HepG2 (cell line): ENCODE measurements around the gene TALDO1. TPM values are rescaled to one million over a fixed set of nuclear protein-coding genes. Genes with fewer than 3 reads are reported as not detected.

ENCODE experiments used
- AHDC1 ChIP-seq: sonication (generic); formaldehyde crosslinking; IDR thresholded peaks from 2 replicates; pipeline ENCODE4 v1.5.1; 2020; ENCODE audit warnings: mild to moderate bottlenecking, missing genetic modification reagents, borderline replicate concordance
- BRCA1 ChIP-seq: sonication (generic); formaldehyde crosslinking; IDR thresholded peaks from 2 replicates; pipeline ENCODE4 v1.4.0; 2020; ENCODE audit warnings: missing genetic modification reagents
- EZH2 ChIP-seq: conservative IDR thresholded peaks from 2 replicates; pipeline ENCODE4 v1.6.1; 2012; ENCODE audit warnings: mild to moderate bottlenecking, low read depth, low read length, moderate library complexity
- HINFP ChIP-seq: sonication (generic); formaldehyde crosslinking; IDR thresholded peaks from 2 replicates; pipeline ENCODE4 v1.4.0; 2020; ENCODE audit warnings: low read depth, mild to moderate bottlenecking, missing genetic modification reagents
- JARID2 ChIP-seq: sonication (generic); formaldehyde crosslinking; IDR thresholded peaks from 2 replicates; pipeline ENCODE4 v1.8.1; 2023; ENCODE audit warnings: missing genetic modification reagents, inconsistent platforms; ENCODE audit not compliant: insufficient replicate concordance
- TOPORS ChIP-seq: sonication (generic); formaldehyde crosslinking; IDR thresholded peaks from 2 replicates; pipeline ENCODE4 v1.8.0; 2023; ENCODE audit warnings: mild to moderate bottlenecking, missing genetic modification reagents
- ZBTB7A ChIP-seq: sonication (generic); formaldehyde crosslinking; IDR thresholded peaks from 2 replicates; pipeline ENCODE4 v1.8.0; 2022; ENCODE audit warnings: mild to moderate bottlenecking, missing genetic modification reagents
- ZFP36L2 ChIP-seq: sonication (generic); formaldehyde crosslinking; IDR thresholded peaks from 2 replicates; pipeline ENCODE4 v1.4.0; 2020; ENCODE audit warnings: missing genetic modification reagents
- ZNF207 ChIP-seq: fragments of 450-650 bp; IDR thresholded peaks from 2 replicates; pipeline ENCODE4 v1.6.1; 2016; ENCODE audit warnings: antibody characterized with exemption, borderline replicate concordance
- ZNF343 ChIP-seq: sonication (generic); formaldehyde crosslinking; IDR thresholded peaks from 2 replicates; pipeline ENCODE4 v1.4.0; 2020; ENCODE audit warnings: mild to moderate bottlenecking, missing genetic modification reagents
- ZNF546 ChIP-seq: sonication (generic); formaldehyde crosslinking; conservative IDR thresholded peaks from 2 replicates; pipeline ENCODE4 v1.8.1; 2023; ENCODE audit warnings: mild to moderate bottlenecking, missing genetic modification reagents
- ZNF773 ChIP-seq: sonication (generic); formaldehyde crosslinking; IDR thresholded peaks from 2 replicates; pipeline ENCODE4 v1.4.0; 2020; ENCODE audit warnings: missing genetic modification reagents, borderline replicate concordance
- ZSCAN9 ChIP-seq: IDR thresholded peaks from 2 replicates; pipeline ENCODE4 v1.6.1; 2016; ENCODE audit warnings: borderline replicate concordance
- ZUFSP ChIP-seq: sonication (generic); formaldehyde crosslinking; IDR thresholded peaks from 2 replicates; pipeline ENCODE4 v1.9.0; 2021; ENCODE audit warnings: missing genetic modification reagents, mild to moderate bottlenecking, borderline replicate concordance
- polyA plus RNA-seq, 8 experiments: library from polyadenylated mRNA; depleted of rRNA in 3 of 8; stranded (reverse) in 7 of 8; unstranded in 1 of 8; fragments of >200 nt; fragmentation: Illumina TruSeq in 4 of 8; extraction: Trizol in 4 of 8; gene quantifications; 2 replicates each; pipeline versions ENCODE4 v1.2.1 to v1.2.3, GENCODE V29; 2011 to 2016; ENCODE audit warnings: low read depth in 4 of 8, missing spikeins in 1 of 8, mixed read lengths in 1 of 8; ENCODE audit not compliant: insufficient read depth in 1 of 8
- total RNA-seq, 5 experiments: library from RNA; depleted of rRNA; stranded (reverse); fragments of >200 nt; fragmentation: Illumina TruSeq; extraction: Trizol; gene quantifications; 2 replicates each; pipeline ENCODE4 v1.2.3, GENCODE V29; 2016; ENCODE audit warnings: low read depth in 1 of 5
- TF ChIP-seq, protein P1 (sequence below): sonication (generic); formaldehyde crosslinking; IDR thresholded peaks from 2 replicates; pipeline ENCODE4 v1.5.1; 2020; ENCODE audit warnings: missing genetic modification reagents, mild to moderate bottlenecking, borderline replicate concordance
- TF ChIP-seq, protein P2 (sequence below): sonication (generic); formaldehyde crosslinking; IDR thresholded peaks from 2 replicates; pipeline ENCODE4 v1.5.0; 2020; ENCODE audit warnings: mild to moderate bottlenecking, missing genetic modification reagents

The TALDO1 gene
- total and polyA plus RNA-seq, 2 of the 13 experiments (the other 11 are each of a cell fraction or from before 2014, with no cell fraction given) = 107 to 240 TPM

DNA sequence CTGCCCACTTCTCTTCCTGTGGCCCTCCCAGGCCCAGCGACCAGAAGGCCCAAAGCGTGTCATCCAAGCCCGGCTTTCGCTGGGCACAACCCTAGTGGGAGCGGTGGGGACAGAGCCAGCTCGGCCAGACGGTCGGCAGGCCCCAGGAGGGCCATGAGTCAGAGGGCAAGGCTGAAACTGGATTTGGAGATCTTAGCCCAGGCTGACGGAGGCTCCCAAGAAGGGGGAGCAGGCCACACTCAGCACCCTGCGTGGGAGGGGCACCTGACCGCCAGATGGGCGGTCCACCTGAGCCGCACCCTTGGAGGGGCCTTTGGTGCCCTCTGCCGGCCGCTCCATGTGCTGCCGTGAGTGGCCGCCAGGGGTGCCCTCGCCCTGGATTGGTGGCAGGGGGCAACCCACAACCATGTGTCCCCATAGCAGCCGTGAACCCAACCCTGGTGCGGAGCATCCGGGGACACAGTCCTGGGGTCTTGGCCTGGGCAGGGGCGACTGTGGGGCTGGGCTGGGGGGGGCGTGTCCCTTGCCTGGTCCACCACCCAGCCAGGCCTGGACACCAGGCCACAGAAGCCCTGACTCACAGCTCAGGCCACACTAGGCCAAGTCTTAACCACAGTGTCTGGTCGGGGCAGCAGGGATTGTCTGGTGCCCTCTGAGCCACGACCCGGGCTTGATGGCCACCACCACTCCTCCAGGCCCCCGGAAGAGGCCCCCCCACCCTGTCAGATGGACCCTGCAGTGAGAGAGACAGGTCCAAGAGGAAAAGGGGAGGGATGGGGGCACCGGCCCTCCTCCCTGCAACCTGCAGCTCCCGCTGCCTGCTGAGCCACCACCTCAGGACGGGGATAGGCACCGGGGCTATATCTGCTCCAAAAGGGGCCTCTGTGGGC, 19.2 kb upstream of the TALDO1 start (continued):
- peak; percentile 32; the same call in 1 of the 2 replicates for TF ChIP-seq ZNF343 (CRISPR knock-in tag)
- no peak for TF ChIP-seq EZH2
- no peak for TF ChIP-seq ZSCAN9 (CRISPR knock-in tag)
- no peak for TF ChIP-seq JARID2 (CRISPR knock-in tag)
- TF ChIP-seq ZUFSP (CRISPR knock-in tag) = no peak
- TF ChIP-seq HINFP (CRISPR knock-in tag) = no peak
- TF ChIP-seq ZNF773 = no peak
- no peak for TF ChIP-seq ZFP36L2 (CRISPR knock-in tag)
- TF ChIP-seq, protein P1, sequence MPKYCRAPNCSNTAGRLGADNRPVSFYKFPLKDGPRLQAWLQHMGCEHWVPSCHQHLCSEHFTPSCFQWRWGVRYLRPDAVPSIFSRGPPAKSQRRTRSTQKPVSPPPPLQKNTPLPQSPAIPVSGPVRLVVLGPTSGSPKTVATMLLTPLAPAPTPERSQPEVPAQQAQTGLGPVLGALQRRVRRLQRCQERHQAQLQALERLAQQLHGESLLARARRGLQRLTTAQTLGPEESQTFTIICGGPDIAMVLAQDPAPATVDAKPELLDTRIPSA (CRISPR knock-in tag) = no peak
- TF ChIP-seq ZNF207 = no peak
- 0 out of 2 replicates have a peak, but pooled peaks have one; percentile 25 for TF ChIP-seq ZNF546 (CRISPR knock-in tag)
- TF ChIP-seq, protein P2, sequence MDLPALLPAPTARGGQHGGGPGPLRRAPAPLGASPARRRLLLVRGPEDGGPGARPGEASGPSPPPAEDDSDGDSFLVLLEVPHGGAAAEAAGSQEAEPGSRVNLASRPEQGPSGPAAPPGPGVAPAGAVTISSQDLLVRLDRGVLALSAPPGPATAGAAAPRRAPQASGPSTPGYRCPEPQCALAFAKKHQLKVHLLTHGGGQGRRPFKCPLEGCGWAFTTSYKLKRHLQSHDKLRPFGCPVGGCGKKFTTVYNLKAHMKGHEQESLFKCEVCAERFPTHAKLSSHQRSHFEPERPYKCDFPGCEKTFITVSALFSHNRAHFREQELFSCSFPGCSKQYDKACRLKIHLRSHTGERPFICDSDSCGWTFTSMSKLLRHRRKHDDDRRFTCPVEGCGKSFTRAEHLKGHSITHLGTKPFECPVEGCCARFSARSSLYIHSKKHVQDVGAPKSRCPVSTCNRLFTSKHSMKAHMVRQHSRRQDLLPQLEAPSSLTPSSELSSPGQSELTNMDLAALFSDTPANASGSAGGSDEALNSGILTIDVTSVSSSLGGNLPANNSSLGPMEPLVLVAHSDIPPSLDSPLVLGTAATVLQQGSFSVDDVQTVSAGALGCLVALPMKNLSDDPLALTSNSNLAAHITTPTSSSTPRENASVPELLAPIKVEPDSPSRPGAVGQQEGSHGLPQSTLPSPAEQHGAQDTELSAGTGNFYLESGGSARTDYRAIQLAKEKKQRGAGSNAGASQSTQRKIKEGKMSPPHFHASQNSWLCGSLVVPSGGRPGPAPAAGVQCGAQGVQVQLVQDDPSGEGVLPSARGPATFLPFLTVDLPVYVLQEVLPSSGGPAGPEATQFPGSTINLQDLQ (CRISPR knock-in tag) = no peak; the same call in 1 of the 2 replicates
- no peak for TF ChIP-seq BRCA1 (CRISPR knock-in tag)
- no peak for TF ChIP-seq AHDC1 (CRISPR knock-in tag)
- TF ChIP-seq TOPORS (CRISPR knock-in tag) = peak; percentile 74; the same call in 1 of the 2 replicates
- TF ChIP-seq ZBTB7A = peak; percentile 85; the same call in 1 of the 2 replicates
